Stimulated activated CD4-positive, alpha-beta T cell treated with anti-CD3 and anti-CD28 coated beads, TNF-alpha, amount 100 ng/mL, for 24 hours (primary cell): Measurements from ENCODE around the gene TXNL1.
"Not testable (repeated sequence)": the region's sequence is repeated elsewhere in the genome, so short reads cannot be mapped to it uniquely, and the experiment has no call there.

Source experiments
- DNase-seq, 3 experiments: peaks; one replicate each; pipeline ENCODE4 v3.0.0-alpha.2; 2020; ENCODE audit warnings: low read depth in 3 of 3

TXNL1 gene

DNA sequence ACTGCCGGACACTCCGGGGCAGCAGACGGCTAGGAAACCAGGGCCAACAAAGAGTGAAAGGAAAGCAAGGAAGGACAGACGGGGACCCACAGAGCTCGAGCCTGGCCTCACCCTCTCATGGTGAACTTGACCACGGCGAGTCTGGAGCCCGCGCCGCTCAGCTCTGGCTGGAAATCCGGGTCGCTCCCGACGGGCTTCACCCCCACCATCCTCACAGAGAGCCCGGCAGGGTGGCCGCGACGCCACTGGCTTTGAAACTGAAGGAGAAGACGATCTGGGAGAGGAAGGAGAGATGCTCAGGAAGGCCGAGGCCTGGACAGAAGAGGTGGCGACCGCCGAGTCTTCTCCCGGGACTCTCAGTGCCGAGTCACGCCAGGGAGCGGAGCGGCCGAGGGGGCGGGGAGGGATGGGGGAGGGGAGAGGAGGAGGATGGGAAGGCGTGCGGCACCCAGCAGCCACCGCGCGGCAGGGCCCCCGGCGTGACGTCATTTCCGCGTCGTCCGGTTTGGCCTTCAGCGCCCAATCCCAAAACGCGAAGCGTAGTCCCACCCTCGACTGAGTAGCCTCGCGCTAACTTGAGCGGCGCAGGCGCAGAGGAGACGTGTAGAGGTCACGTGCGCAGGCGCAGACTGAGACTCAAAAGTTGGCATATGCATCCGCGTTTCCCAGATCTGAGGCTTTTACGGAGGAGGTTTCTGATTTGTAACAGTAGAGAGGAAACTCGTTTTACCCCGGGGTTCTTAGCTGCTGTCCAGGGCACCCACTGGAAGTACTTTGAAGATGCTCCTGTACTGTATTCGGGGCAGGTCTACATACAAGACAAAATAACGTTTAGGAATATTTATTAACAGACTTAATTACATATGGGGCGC is at the start of gene TXNL1:
Gene TXNL1, minus strand, starts transcription at position 361 of the 872 bp plus-strand sequence. Its CDS starts 152 bp downstream, at position 209.
- DNase-seq = peak; percentile 99 to 100 (median 100)

- no peak for DNase-seq
Measured at GRCh38 chr18:56684277-56684676, 45.9 kb upstream of the TXNL1 start.

DNA sequence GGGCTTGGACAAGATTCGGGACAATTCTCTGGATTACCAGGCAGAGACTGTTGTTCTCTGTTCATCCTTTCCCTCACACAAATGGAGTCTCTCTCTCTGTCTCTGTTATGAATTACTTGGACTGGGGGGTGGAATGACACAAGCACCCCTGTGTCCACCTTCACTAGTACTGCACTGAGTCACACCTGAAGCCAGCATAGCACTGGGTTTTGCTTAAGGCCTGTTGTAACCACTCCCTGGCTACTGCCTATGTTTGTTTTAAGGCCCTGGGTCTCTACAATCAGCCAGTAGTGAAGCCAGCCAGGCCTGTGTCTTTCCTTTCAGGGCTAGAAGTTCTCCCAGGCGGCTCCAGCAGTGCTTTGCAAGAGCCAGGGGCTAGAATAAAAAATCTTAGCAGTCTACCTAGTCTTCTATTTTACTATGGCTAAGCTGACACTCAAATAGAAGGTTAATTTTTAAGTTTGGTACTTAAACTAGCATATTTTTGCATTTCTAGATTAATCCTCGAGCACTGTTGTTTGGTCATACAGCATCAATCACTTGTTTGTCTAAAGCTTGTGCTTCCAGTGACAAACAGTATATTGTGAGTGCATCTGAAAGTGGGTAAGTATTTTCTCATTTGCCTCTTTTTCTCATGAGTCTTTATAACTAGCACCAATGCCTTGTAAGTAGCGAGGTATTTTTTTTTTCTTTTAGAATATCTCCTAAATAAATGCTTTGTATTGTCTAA is 40.6 kb upstream of the TXNL1 start:
- DNase-seq = no peak

- no peak for DNase-seq
Measured at GRCh38 chr18:56676639-56677038, 38.2 kb upstream of the TXNL1 start.

- DNase-seq = no peak
Measured at GRCh38 chr18:56672981-56673380, 34.6 kb upstream of the TXNL1 start.

DNA sequence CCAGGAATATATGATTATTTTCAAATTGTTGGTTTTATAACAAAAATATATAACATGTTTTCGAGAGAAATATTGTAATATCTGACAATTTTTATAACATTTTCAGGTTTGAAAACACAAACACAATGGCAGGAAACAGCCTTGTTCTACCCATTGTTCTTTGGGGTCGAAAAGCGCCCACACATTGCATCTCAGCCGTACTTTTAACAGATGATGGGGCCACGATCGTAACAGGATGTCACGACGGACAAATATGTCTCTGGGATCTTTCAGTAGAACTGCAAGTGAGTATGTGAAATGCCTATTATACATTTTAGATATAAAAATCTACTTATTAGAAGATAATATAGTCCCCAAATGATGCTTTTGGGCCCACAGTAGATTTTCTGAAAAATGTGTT is 34.0 kb upstream of the TXNL1 start:
- DNase-seq = no peak

DNA sequence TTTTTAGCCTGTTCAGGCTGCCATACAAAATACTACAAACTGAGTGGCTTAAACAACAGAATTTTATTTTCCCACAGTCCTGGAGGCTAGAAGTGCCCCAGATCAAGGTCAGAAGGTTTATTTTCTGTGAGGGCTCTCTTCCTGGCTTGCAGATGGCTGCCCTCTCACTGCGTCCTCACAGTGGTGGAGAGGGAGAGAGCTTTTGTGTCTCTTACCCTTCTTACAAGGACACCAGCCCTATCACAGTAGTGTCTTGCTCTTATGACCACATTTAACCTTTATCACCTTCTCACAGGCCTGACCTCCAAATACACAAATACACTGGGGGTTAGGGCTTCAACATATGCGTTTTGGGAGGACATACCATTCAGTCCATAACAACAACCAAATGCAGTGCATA is 24.5 kb upstream of the TXNL1 start:
- no peak for DNase-seq

DNA sequence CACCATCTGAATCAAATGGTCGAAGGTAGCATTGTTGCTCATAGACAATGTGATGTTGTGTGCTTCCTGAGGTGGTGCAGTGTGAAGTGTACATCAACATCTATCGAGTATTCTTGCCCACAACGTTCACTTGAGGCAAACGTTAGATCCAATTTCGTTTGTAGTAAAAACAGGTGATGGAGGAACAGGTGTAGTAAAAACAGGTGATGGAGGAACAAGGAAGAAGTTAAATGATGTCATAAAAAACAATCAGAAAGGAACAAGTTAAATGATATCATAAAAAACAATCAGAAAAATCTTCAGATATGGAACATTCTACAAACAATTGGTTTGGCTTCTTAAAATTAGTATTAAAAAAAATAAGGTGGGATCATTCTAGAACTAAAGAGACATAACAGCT is 24.1 kb upstream of the TXNL1 start:
- no peak for DNase-seq

- no peak for DNase-seq
Measured at GRCh38 chr18:56662063-56662408, 23.6 kb upstream of the TXNL1 start.

GRCh38 chr18:56661360-56662062 is 23.1 kb upstream of the TXNL1 start:
- DNase-seq = no peak

- DNase-seq = no peak
Measured at GRCh38 chr18:56660655-56661054, 22.3 kb upstream of the TXNL1 start.

DNA sequence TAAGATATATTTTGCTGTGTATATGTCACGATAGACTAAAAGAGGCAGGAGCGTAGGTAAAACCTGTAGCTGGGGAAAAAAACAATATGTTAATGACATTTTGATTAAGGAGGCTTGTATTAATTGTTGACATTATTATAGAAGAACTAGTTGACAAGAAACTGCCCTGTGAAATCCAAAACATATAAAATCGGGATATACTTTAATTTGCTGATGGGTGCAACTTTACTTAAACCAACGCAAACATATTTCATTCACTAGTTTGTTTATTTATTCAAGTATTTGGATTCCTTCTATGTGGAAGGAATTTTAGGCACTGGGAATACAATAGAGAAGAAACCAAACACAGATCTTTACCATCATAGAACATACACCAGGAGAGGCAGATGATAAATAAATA is 20.7 kb upstream of the TXNL1 start:
- DNase-seq = no peak

DNA sequence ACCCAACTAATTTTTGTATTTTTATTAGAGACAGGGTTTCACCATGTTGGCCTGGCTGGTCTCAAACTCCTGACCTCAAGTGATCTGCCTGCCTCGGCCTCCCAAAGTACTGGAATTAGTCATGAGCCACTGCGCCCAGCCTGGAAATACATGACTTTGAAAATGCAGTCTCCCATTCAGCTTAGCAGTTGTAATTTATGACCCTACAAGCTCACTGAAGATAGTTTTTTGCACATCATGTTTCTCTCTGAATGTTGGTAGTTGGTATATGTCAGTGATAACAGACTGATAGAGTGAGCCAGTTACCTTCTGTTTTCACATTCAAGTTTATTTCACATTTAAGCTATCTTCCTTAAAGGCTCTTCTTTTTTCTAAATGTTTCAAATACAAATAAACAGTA is 19.9 kb upstream of the TXNL1 start:
- no peak for DNase-seq

DNA sequence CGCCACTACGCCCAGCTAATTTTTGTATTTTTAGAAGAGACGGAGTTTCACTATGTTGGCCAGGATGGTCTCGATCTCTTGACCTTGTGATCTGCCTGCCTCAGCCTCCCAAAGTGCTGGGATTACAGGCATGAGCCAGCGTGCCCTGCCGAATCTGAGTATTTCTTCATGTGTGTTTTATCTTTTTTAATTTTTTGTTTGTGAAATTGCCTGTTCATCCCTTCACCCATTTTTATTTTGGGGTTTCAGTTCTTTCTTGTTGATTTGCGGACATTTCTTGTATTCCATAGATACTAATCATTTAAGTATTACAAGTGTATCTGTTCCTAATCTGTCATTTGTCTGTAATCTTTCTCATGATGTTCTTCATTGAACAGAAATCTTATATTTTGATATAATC is 15.9 kb upstream of the TXNL1 start:
- DNase-seq = not testable (repeated sequence)

GRCh38 chr18:56652802-56653201 is 14.4 kb upstream of the TXNL1 start:
- DNase-seq = no peak

DNA sequence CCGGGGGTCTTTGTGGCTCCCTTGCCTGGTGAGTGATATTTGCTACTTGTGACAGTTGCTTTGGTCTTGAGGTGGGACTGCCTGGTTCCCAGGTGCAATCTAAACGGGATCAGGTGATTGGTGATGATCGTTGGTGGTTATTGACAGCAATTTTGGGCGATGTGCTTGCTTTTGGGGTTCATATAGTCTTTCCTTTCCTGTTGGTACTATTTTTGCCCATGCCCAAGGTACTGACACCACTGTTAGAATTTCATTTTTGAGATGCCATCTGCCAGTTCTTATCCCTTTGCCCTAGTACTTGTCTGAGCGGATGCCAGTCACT is 13.3 kb upstream of the TXNL1 start:
- no peak for DNase-seq

GRCh38 chr18:56650944-56651770 is 12.8 kb upstream of the TXNL1 start, which contains the start of gene WDR7:
Gene WDR7 (plus strand): TSS chr18:56651359. CDS start chr18:56672516, 21,157 bp downstream.
- peak; percentile 91 to 97 (median 92) for DNase-seq

DNA sequence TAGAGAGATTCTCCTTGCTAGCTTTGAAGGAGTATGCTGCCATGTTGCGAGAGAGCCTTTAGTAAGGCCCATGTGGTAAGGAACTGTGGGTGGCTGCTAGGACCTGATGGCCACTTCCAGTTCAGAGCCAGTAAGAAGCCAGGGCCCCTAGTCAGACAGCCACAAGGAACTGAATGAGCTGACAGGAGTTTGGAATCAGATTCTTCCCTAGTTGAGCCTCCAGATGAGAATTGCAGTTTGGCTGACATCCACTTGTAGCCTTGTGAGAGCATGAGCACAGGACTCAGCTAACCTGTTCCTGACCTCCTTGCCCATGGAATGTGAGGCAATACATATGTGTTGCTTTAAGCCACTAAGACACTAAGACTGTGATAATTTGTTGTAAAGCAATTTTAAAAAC is 11.6 kb upstream of the TXNL1 start:
- DNase-seq = no peak

- DNase-seq = no peak
Measured at GRCh38 chr18:56647951-56648893, 9.8 kb upstream of the TXNL1 start.

GRCh38 chr18:56647071-56647470 is 8.7 kb upstream of the TXNL1 start:
- DNase-seq = no peak
